ENCODE data around the gene DUT.

DNA sequence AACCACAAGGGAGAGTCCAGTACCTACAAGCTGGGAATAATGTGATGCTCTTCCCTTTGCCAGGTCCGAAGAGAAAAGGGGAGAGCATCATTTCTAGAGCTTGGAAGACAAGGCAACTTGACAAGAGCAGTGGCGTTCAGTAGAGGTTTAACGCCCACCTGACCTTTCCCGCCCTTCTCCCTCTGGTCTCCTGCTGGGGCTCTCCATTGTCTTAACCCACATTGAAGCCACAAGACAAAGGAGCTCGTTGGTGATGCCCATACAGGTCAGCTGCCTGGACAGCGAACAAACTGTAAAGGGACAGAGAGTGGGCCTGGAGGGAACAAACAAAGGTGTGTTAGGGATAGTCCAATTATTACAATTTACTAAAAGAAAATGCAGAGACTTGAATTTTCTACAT lies 13.1 kb upstream of the DUT start:
- no peak for TF ChIP-seq POLR2A (IDR thresholded peaks at IDR 0.05)
- TF ChIP-seq, protein P1, sequence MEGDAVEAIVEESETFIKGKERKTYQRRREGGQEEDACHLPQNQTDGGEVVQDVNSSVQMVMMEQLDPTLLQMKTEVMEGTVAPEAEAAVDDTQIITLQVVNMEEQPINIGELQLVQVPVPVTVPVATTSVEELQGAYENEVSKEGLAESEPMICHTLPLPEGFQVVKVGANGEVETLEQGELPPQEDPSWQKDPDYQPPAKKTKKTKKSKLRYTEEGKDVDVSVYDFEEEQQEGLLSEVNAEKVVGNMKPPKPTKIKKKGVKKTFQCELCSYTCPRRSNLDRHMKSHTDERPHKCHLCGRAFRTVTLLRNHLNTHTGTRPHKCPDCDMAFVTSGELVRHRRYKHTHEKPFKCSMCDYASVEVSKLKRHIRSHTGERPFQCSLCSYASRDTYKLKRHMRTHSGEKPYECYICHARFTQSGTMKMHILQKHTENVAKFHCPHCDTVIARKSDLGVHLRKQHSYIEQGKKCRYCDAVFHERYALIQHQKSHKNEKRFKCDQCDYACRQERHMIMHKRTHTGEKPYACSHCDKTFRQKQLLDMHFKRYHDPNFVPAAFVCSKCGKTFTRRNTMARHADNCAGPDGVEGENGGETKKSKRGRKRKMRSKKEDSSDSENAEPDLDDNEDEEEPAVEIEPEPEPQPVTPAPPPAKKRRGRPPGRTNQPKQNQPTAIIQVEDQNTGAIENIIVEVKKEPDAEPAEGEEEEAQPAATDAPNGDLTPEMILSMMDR (IDR thresholded peaks at IDR 0.05): no peak
